Measurements from ENCODE around the gene PROB1.
"Not testable (repeated sequence)": the region's sequence is repeated elsewhere in the genome, so short reads cannot be mapped to it uniquely, and the experiment has no call there.

DNA sequence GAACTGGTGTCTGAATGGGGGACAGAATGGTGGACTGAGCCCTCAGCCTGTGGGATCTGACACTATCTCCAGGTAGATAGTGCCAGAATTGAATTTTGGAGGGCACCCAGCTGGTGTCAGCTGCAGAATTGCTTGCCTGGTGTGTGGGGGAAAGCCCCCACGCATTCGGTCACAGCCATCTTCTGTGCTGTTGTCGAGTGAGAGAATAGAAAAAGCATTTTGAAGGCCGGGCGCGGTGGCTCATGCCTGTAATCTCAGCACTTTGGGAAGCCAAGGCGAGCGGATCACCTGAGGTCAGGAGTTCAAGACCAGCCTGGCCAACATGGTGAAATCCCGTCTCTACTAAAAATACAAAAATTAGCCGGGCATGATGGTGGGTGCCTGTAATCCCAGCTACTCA lies 7.9 kb downstream of the PROB1 start:
- not testable (repeated sequence) for TF ChIP-seq EZH2phosphoT487 (IDR thresholded peaks at IDR 0.05; ENCODE audit: insufficient read depth, low read depth); EZH2 (IDR thresholded peaks at IDR 0.05; ENCODE audit: insufficient read depth, poor library complexity, severe bottlenecking)
